Stimulated activated CD8-positive, alpha-beta memory T cell treated with anti-CD3 and anti-CD28 coated beads, Interleukin-2, amount 100 ng/mL, for 1 hour (primary cell): ENCODE measurements around the gene NFATC2.

ENCODE experiments used
- DNase-seq, 2 donors: peaks; one replicate each; pipeline ENCODE4 v3.0.0-alpha.2; 2020; ENCODE audit warnings: low read depth in 2 of 2

Gene NFATC2

DNA sequence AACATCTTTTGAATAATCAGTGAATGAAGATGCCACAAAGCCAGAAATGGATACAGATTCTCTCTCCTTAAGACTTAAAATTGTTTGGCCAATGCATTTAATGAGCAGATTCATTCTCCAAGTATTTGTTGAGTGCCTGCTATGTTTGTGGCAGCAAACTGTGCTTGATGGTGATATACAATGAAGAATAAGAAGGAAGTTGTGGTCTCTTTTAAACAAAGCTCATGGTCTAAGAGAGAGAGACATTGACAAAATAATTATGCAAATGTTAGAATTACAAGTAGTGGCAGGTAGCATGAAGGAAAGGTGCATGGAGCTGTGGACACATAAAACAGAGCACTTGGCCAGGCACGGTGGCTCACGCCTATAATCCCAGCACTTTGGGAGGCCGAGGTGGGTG, 28.3 kb downstream of the NFATC2 start:
- DNase-seq = no peak

DNA sequence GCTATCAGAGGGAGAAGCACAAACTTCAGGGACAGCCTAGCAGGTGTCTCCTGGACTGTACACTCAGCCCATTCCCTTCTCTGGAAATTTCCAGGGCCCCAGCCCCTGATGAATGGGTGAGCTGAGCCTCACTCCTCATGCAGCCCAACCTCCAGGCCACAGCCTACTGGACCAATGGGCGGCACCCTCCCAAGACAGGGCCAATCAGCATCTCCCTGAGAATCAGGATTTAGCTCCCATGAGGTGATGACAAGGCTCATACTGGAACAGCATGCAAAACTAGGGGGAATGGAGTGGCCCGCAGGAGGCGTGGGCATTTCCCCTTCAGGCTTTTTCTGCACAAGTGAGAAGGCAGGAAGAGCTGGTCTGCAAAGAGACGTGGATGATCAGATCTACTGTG, 29.0 kb downstream of the NFATC2 start:
- DNase-seq = no peak

DNA sequence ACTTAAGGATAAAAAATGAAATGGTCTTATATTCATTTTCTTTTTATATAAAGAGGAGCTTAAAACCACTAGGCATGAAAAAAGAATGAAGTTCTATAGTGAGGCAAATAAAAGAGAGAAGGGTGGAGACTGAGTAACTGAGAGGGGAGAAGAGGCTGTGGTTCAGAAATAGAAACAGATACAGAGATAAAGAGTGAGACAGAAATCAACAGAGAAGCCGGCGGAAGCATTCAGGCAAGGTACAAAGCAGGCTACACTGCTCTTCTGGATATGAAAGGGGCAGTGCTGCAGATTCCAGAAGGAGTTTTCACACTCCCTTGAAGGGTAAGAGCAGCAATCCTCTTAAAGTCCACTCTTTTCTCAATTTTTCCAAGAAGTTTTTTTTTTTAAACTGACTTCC, 29.9 kb downstream of the NFATC2 start:
- no peak for DNase-seq

DNA sequence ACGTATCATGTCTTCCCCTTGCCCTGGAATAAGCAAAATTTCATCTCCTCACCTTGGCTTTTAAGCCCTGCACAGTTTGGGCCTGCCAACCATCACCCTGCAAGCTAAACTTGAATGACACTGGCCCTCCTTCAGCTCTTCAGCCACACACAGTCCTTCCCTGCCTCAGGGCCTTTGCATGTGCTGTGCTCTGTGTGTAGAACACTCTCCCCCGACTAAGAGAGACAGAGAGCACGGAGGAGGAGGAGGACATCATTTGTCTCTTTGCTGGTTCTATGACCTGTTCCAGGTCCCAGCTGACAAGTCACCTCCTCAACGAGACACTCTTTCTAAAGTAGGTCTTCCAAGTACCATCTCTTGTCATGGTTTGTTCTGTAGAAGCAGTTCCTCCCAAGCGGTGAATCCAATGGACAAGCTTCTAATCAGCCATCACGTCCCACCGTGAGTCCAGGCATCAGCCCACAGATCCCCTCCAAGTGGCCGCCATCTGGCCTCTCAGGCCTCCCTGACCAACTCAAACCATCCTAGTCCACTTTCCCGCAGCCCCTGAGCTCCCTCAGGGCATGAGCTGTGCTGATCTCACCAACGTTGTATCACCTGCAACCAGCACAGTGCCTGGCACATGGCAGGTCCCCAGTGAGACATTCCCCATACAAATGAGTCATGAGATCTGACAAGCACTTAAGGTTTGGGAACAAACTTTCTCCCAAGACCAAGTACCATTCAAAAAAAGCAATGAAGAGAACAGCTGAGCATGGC, 30.5 kb downstream of the NFATC2 start:
- DNase-seq = no peak

DNA sequence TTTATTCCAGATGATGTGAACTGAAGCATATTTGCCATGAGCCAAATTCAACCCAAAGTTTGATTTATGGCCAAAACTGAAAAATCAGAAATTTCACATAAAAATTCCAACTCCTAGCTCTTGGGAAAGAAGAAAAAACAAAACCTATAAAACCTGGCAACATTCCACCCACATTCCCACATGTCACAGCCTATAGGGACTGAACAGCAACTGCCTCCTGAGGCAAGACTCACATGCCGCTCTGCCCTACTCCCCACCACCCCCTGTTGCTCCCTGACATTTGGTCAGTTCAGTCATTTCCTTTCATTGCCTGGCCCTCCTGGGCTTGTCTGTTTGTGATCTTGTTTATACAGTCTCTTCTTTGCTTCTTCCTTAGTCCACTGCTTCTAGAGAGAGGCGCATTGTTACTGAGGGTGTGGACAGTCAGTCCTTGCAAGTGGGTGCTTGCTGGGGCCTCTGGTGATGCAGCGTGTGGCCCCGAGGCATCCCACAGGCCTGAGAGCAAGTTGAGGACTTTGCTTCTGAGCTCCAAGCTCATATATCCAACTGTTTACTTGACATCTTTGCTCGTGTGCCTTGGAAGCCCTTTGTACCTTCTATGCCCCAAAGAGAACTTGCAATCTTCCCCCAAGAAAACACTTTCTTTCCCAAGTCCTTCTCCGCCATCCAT, 31.4 kb downstream of the NFATC2 start:
- DNase-seq = no peak

DNA sequence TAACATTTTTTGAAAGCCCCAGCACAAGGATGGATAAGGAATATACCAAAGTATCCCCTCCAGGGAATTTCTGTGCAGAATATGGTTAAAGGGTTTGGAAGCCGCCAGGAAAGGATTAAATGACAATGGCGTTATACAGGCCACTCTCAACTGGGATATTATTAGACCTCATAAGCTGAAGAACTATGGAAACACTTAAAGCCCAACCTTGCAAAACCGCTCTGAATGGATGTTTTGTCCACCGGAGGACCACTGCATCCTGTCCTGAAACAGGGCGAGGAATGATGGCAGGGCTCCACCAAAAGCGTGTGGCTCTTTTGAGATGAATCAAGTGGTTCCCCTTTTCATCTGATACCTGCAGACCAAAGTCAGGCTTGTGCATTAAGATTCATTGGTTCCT, 32.4 kb downstream of the NFATC2 start:
- DNase-seq = no peak

DNA sequence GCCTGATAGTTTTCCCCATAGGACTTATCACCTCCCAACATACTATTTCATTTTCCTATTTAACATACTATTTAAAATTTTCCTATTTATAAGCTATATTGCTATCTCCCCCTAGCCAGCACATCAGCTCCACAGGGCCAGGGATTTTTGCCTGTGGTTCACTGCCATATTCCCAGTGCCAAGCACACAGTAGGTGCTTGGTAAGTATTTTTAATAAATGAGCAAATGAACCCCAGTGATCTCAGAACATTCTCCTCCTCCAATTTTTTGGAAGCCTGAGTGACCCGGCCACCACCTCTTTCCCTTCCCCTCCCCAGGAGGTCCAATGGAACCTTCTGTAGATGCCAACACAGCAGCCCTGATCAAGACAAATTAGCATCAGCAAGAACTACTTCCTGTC, 33.3 kb downstream of the NFATC2 start:
- no peak for DNase-seq

DNA sequence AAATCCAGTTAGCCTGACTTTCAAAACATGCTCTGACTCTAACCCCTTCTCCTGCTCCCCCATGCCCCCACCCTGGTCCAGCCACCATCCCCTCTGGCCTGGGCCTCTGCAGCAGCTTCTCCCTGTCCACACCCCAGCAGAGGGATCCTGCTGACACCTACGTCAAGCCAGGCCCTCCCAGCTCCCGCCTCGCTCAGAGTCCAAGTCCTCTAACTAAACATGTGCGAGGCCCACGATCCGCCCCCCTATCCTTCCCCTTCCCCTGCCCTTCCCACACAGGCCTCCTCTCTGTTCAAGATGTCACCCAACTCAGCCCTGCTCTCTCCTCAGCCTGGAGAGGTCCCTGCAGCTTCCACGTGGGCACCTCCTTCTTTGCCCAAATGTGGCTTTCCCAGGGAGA, 33.7 kb downstream of the NFATC2 start:
- DNase-seq = no peak

DNA sequence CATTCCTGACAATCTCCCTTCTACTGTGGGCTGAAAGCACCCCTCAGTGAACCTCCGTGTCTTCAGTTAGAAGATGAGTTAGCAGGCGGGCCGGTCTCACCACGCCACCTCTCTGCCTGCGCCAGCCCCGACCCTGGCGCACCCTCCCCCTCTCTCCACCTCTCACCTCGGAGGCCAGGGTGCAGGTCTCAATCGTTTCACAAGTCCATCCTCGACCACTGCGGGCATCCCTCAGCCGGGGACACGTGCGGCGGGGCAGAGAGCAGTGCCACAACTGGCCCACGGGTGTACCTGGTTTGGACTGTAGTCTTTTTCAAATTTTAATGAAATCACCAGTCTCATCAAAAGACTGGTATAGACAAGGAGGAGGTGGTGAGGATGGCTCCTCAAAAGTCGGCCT, 34.4 kb downstream of the NFATC2 start:
- no peak for DNase-seq

DNA sequence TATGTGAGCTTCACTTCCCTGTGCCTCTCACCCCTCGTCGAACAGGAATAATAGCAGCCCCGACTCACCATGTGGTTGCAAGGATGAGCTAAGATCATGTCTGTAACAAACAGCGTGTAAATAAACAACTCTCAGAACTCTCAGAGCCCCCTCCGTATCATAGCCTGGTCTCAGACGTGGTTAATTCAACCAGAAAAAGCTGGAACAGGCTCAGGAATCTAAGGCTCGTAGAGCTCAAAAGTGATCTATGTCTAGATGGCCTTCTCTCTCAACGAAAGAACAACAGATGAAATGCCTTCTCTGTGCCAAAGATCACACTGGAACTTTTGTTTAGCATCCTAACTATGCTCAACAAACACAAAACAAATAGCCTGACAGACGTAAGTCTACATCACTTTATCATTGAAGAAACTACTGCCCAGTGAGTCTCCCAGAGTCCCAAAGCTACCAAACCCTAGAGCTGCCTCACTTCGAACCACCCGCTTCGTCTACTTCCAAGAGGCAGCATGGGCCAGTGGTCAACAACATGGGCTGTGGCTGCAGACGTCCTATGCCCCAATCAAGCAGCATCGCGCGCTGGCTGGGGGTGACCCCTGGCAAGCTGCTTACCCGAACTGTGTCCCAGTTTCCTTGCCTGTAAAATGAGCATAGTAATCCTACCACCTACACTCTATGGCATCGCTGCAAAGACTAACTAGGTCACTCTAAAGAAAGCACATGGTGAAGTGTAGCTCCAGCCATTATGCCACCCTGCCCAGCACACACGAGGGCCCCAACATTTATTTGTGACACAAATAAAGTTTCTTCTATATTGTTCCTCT, 35.1 kb downstream of the NFATC2 start:
- DNase-seq = no peak

DNA sequence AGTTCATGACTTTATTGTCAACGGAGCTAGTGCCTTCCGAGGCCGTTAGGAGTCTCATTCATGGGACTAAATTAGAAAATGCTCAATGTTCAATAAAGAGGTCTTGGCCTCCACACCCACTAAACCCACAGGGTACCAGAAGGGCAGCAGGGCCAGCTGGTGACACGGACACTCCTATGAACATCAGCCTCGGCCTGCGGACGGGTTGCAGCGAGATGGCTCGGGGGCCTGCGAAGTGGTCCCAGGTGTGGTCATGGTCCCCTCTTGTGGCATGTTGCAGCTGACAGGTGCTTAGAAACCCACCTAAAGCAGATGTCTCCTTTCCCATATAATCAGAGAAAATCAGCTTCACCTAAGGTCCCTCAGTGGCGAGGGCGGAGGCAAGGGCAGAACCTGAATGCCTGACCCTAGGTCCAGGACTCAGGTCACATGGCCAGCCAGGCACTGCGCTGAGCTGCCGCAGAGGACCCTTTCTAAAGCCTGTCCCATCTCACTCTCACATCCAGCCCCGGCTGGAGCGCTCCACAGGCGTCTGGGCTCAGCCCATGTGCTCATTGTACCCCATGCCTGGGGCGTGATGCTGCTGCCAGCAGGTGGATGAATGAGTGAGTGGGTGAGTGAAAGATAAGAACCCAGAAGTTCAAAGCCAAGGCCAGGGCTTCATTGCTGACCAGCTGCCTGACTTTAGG, 35.8 kb downstream of the NFATC2 start:
- no peak for DNase-seq

DNA sequence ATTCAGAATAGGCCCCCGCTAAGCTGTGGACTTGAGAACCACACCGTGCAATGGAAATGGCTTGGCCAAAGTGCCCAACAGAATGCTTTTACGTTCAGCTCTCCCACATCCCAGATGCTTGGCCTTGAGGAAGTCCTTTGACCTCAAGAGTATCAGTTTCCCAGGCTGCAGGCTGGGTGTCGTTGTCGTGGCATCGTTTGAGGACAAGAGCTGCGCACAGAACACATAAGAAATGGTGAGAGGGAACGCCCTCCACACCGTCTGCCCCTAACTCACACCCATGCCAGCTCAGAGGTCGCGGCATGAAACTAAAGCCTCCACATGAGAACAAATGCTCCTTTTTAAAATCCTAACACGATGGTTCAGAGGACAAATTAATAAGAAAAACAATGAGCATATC, 37.0 kb downstream of the NFATC2 start:
- DNase-seq = no peak

DNA sequence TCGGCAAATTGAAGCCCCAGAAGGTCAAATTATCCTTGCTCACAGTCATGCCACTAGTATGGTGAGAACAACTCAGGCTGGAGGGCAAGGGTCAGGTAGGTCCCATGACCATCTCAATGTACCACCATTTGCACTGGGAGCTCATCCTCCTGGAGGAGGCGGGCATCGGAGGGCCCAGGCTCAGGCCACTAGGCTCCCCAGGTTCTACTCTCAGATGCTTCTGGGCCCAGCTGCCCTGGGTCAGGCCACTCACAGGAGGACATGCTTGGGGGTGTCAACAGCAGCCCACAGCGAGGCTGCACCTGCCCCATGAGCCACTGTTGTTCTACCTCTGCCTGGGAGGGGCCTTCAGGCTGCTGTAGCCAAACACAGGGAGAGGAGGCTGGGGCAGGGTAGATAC, 39.1 kb downstream of the NFATC2 start:
- DNase-seq = no peak

DNA sequence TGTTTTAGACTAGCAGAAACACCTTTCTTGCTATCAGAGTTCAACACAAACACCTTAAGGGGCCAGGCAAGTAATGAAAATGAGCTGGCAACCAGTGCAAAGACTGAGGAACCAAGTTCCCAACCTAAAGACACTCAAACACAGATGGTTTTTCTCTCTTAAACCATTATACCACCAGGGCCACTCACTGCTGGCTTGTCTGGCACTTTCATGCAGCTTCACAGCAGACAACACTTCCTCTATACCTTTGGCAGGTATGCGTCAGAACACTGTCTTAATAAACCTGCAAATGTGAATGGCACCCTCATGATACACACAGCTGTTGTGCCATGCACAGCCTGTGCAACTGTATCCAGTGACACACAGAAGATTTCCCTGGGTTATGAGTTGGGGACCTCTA, 41.6 kb downstream of the NFATC2 start:
- no peak for DNase-seq

DNA sequence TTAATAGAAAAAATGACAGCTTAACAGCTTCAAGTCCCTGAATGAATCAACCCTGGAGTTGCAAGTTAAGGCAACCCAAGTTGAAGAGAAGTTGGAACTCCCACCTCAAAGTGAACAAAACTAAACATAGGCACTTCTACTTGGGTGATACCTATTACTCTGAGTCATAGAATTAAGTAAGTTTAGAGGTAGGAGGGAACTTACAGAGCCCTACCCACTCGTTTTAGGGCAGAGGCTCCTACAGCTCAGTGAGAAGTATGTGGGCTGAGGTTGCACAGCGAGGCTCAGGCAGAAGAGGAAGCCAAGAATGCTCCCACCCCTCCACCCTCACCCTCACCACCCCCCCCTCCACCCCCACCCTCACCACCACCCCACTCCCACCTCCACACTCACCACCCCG, 42.2 kb downstream of the NFATC2 start:
- DNase-seq = no peak

DNA sequence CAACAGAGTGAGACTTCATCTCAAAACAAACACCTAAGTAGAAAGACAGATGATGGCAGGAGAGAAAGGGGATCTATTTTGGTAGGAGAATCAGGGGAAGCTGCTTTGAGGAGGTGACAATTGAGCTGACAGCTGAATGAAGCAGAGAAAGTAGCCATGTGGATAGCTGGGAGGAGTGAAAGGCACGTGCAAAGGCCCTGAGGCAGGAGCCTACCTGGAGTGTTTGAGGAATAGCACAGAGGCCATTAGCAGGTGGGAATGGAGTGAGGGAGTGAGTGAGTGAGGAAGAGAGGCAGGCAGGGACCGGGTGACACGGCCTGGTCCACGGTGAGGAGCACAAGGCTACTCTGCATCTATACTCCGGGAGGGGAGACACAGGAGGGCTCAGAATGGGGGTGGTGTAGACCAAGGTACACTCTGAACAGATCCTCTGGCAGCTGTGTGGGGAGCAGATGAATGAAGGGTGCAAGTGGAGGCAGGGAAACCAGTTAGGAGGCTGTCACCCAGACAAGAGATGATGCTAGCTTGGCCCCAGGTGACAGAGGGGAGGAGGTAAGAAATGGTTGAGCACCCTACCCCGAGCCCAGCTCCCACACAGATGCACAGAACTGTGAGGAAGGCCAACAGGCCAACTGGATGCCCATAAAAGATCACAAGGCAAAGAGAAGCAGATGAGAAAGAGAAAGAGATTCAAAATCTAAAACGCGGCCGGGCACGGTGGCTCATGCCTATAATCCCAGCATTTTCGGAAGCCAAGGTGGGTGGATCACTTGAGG, 43.6 kb downstream of the NFATC2 start:
- no peak for DNase-seq

DNA sequence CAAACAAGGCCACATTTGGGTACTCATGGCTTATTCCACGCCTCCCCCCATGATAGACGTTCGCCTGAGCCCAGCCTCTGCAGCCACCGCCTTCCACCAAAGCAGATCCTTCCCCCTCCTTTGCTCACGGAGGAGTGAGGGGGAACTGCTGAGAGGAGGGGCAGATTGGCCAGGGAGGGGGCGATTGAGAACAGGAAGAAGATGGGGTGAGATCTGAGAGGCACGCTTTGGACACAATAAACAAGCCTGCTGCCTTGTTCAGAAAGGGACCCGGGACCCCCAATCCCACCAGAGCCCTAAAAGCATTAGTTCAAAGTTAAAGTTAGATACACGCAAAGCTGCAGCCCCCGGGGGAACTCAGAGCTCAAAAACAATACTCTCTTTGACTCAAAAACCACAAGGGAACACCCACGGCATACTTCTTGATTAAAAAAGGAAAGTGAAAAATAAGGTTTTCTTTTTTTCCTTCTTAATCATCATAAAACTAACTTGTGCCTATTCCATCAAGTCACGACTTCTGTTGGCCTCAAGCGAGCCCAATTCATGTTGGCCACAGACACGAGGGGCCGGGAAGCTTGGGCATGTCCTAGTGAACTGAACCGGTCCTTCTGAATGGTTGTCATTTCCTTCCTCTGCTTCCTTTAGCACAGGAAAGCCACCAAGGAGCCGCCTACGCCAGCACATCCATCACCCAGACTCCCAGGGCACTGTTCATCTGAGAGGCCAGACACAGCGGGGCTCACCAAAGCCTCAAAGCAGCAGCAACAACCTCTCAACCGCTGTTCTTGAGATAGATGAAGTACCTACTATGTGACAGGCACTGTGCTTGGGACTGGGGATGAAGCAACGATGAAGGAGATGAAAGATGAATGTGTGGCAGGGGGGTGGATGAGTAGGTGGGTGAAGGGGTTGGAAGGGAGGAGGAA, 44.7 kb downstream of the NFATC2 start:
- DNase-seq = no peak

DNA sequence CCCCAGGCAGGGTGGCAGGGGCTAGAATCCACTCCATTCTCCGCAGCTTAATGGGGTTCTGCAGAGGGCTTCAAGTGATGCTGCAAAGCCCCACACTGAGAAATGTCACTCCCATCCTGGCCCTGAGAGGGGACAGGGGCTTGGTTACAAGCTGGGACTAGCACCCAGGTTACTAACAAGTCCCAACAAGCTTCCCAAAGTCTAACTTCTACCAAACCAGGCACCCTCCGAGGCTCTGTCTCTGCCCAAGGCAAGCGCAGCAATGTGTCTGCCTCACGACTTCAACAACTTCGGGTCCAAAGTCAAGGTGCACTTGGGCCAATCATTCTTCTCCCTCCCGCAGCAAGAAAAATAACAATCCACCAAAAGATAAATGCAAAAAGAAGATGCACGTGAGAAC, 45.6 kb downstream of the NFATC2 start:
- no peak for DNase-seq

DNA sequence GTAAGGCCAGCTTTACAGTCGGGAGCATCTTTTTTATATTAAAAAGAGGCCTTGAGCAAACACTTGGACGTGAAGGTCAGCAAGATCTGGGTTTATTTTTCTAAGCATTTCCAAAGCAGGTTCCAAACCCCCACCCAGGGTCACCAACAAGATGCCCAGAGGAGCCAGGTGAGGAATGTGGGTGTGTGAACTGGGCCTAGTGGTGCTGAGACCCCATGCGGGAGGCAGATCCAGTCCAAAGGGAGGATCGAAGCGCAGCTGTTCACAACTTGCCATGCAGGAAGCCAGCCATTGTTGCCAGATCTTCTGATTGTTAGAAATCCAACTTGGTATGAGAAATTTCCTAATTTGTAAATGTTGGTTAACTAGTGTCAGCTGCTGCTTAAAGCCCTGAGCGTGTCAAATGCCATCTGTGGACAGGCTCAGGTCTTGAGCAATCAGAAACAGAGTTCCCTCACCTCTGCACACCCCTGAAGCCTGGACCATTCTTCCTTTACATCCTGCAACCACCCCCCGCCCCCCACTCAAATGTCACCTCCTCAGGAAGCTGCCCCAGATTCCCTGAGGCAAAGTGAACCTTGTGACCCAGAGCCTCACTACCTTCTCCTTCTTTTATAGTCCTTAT, 46.5 kb downstream of the NFATC2 start:
- no peak for DNase-seq

DNA sequence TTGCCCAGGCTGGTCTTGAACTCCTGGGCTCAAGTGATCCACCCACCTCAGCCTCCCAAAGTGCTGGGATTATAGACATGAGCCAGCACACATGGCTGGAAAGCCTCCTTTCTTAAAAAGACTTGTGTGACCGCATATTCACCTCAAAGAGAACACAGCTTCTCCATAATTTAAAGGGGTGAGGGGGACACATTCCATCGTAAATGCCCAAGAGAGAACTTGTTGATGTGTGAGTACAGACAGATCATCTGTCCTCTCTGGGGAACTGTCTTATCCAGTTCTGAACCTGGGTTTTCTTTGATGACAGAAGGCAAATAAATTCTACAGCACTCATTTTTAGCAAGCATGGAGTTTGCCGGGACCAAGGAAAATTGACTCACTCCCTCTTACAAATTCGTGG, 47.2 kb downstream of the NFATC2 start:
- no peak for DNase-seq
